GM12891 (cell line): Measurements from ENCODE around the gene ENOX1.

Experiments used
- DNase-seq: peaks from one replicate; pipeline ENCODE4 v3.0.0; 2011; ENCODE audit warnings: low spot score; ENCODE audit not compliant: insufficient read length
- FAIRE-seq: peaks from 2 replicates; lab custom pipeline; 2011; peaks lifted over from hg19 to GRCh38; lab: Jason Lieb, UNC
- PAX5 ChIP-seq: IDR thresholded peaks from 2 replicates; pipeline ENCODE4 v1.6.1; 2011; ENCODE audit warnings: low read length, moderate library complexity, mild to moderate bottlenecking; ENCODE audit not compliant: insufficient read depth, severe bottlenecking
- POLR2A ChIP-seq: IDR thresholded peaks from 2 replicates; pipeline ENCODE4 v1.6.1; 2011; ENCODE audit warnings: low read depth, low read length, control low read depth
- POLR2AphosphoS5 ChIP-seq: IDR thresholded peaks from 2 replicates; pipeline ENCODE4 v1.6.1; 2011; ENCODE audit warnings: low read depth, low read length, control low read depth
- POU2F2 ChIP-seq: IDR thresholded peaks from 2 replicates; pipeline ENCODE4 v1.6.1; 2011; ENCODE audit warnings: low read depth, mild to moderate bottlenecking, control low read depth, low read length, moderate library complexity
- SPI1 ChIP-seq: IDR thresholded peaks from 2 replicates; pipeline ENCODE4 v1.6.1; 2011; ENCODE audit warnings: low read depth, low read length, control low read depth
- TAF1 ChIP-seq: IDR thresholded peaks from 2 replicates; pipeline ENCODE4 v1.6.1; 2011; ENCODE audit warnings: low read depth, low read length, control low read depth

The ENOX1 gene

GRCh38 chr13:43441899-43442499 is 344.8 kb downstream of the ENOX1 start:
- DNase-seq (no peak), FAIRE-seq (no peak)
- no peak for TF ChIP-seq POU2F2
- no peak for TF ChIP-seq POLR2A
- TF ChIP-seq TAF1: no peak
- no peak for TF ChIP-seq POLR2AphosphoS5
- no peak for TF ChIP-seq SPI1
- TF ChIP-seq PAX5: no peak

DNA sequence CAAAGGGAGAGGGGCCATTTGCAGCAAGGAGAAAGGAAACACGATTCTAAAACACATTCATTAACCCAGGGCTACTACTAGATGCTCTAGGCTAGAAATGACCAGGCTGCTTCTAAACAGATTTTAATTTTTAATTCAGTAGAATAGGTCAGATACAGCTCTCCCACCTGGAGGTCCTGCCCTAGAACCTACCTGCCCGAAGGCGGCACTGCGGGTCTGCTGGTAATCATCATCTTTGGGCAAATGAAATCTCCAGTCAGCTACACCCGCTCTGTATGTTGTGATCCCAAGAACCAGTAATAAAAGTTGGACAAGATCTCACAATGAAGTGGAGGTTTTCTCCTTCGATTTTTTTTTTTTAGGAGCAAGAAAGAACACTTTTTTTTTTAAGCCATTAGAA is 345.3 kb downstream of the ENOX1 start:
- no peak for TF ChIP-seq POU2F2
- TF ChIP-seq SPI1: no peak
- FAIRE-seq (no peak), DNase-seq (no peak)

DNA sequence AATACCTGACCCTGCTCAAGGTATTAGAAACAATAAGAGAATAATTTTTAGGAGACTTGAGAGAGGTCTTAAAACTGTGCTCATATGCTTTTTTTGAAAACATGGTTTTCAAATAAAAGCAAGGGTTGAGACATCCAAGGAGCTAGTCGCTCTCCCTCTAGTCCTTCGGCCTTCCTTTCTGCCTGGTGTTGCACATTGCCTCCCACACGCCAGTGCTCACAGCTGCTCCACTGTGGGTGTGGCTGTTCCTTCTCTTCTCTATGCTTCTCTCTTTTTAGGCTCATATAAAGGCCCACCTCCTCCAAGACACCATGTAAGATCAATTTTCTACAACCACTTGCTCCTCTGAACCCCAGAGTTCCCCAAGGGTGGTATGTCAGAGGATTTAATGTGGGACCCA is 352.6 kb downstream of the ENOX1 start:
- no peak for TF ChIP-seq POLR2A
- TF ChIP-seq POU2F2: no peak
- TF ChIP-seq SPI1: no peak
- no peak for TF ChIP-seq TAF1
- no peak for TF ChIP-seq POLR2AphosphoS5
- TF ChIP-seq PAX5: no peak
- FAIRE-seq: no peak
- no peak for DNase-seq

DNA sequence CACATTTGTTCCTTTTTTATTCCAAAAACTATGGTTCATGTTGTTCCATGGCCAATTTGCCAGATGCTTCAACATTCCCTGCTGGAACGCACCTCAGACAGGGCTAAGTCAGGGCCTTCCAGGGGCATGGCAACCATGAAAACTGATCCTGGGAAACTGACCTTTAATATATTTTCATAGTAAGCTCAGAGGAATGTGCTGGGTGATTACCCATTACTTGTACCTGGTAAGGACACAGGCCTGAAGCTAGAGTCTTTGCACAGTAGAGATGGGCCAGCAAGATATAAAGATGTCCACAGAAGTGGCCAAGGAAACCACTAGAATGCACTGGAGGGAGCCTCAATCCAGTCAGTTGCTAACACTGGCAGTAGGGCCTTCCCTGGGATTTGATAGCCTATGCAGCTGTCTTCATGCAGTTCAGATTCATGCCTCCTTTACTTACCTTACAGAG is 353.1 kb downstream of the ENOX1 start:
- TF ChIP-seq SPI1: no peak
- TF ChIP-seq POLR2AphosphoS5: no peak
- no peak for TF ChIP-seq TAF1
- TF ChIP-seq PAX5: no peak
- FAIRE-seq: no peak
- DNase-seq: no peak

- TF ChIP-seq POLR2AphosphoS5 (no peak), POLR2A (no peak), PAX5 (no peak), TAF1 (no peak), POU2F2 (no peak), SPI1 (no peak)
- no peak for FAIRE-seq
- no peak for DNase-seq
Measured at GRCh38 chr13:43432958-43433357, 353.8 kb downstream of the ENOX1 start.

GRCh38 chr13:43431841-43432240 is 354.9 kb downstream of the ENOX1 start:
- no peak for TF ChIP-seq POLR2A
- TF ChIP-seq TAF1: no peak
- TF ChIP-seq PAX5: no peak
- no peak for TF ChIP-seq POU2F2
- no peak for TF ChIP-seq SPI1
- no peak for TF ChIP-seq POLR2AphosphoS5
- no peak for DNase-seq
- FAIRE-seq: no peak

DNA sequence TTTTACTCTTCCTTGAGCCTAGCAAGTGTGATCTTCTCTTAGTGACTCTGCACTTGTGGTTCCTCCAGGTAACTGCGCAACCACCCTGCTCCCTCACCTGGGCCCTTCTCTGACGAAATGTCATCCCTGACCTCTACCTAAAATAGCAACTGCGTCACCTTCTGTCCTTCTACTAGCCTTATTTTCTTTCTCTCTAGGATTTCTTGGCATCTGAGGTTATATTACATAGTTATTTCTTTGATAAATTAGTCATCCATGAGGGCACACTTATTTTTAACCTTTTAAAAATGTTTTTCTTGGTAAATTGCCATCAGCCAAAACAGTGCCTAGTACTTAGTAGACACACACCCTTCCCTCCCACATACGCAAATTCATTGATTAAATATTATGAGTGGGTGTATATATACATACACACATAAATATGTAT is 355.5 kb downstream of the ENOX1 start:
- DNase-seq: no peak
- no peak for TF ChIP-seq SPI1
- no peak for TF ChIP-seq POLR2AphosphoS5
- TF ChIP-seq POU2F2: no peak
- TF ChIP-seq POLR2A: no peak
- TF ChIP-seq TAF1: no peak
- no peak for FAIRE-seq

DNA sequence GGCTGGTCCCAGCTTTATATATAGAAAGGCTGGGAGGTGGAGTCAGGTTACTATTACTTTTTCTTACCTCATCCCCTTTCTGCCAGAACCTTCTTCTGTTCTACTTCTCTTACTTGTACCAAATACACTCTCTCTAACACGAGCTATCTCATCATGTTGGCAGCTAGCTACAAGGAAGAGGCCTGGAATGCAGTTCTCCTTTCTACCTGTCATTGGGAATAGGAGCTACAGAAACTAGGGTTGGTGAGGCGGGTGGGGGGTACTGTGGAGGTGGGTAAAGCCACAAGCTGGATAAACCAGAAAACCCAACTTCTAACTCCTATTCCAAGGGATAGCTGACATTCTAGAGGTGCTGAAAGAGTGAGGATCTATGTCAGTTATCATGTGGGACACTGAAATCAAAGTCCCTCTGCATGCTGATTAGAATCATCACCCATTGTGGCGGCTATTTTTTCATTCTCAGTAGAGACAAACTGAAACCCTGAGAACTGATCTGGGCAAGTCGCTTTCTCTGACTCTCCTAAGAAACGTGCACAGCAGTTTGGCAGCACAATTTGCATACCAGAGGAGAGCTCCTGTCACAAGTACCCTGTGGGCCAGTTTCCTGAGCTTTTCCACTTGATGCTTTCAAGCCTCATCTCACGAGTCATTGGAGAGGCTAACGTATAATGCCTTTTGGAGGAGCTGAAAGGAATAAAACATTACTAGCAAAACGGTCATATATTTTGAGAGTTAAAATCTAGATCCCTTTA is 358.1 kb downstream of the ENOX1 start:
- FAIRE-seq: no peak
- TF ChIP-seq POU2F2 (no peak), SPI1 (no peak), POLR2A (no peak), TAF1 (no peak), PAX5 (no peak), POLR2AphosphoS5 (no peak)
- no peak for DNase-seq

GRCh38 chr13:43426355-43426754 is 360.4 kb downstream of the ENOX1 start:
- FAIRE-seq (peak; percentile 33), DNase-seq (no peak)
- TF ChIP-seq PAX5 (no peak), POLR2AphosphoS5 (no peak), POU2F2 (no peak), SPI1 (no peak), POLR2A (no peak), TAF1 (no peak)

DNA sequence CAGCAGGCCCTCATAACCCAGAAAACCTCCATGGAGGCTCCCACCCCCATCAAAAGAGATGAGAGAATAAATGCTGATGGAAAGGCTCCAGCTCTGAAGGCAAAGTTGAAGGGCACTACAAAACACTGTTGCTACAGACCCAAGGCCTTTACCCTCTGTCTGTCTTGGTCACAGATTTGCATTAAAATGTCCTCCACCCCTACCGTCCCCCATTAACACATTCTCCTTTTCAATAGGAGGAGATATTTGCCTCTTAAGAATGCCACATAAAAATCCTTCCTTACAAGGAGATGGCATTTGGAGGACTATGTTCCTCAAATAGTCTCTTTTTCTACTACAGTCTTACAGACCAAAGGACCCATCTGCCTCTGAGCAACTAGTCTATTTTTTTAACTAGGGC is 361.5 kb downstream of the ENOX1 start:
- FAIRE-seq (no peak), DNase-seq (no peak)
- no peak for TF ChIP-seq SPI1
- no peak for TF ChIP-seq TAF1
- TF ChIP-seq POU2F2: no peak
- no peak for TF ChIP-seq POLR2AphosphoS5
- no peak for TF ChIP-seq PAX5
- TF ChIP-seq POLR2A: no peak
